ENCODE results near the gene RNF207. TPM values are rescaled to one million over a fixed set of nuclear protein-coding genes. Genes with fewer than 3 reads are reported as not detected.
A peak's percentile ranks its signal among the peaks of the same experiment; 100 is the strongest.
"Not testable (repeated sequence)": the region's sequence is repeated elsewhere in the genome, so short reads cannot be mapped to it uniquely, and the experiment has no call there.

The RNF207 gene
- total RNA-seq, 1 experiment from 2014 or later: 7.8 TPM

GRCh38 chr1:6209661-6210580 lies 4.0 kb downstream of the RNF207 start:
- H3K27me3 ChIP-seq: no peaks in the 10 kb centered on the region
- DNase-seq: peak; percentile 37
- H3K36me3 ChIP-seq: peaks cover 30% of the 10 kb centered on the region
- no peaks in the 10 kb centered on the region for H3K9me3 ChIP-seq
- peak overlapping the region; percentile 76 for H3K4me3 ChIP-seq

GRCh38 chr1:6210591-6211355 lies 4.9 kb downstream of the RNF207 start:
- DNase-seq: no peak
- Histone ChIP-seq H3K4me3 (no peak overlapping the region; the same call in 1 of the 2 replicates), H3K9me3 (no peaks in the 10 kb centered on the region), H3K36me3 (peaks cover 32% of the 10 kb centered on the region), H3K27me3 (no peaks in the 10 kb centered on the region)

- no peak for DNase-seq
- H3K4me3 ChIP-seq: no peak overlapping the region
Measured at GRCh38 chr1:6211731-6212130, 5.8 kb downstream of the RNF207 start.

GRCh38 chr1:6212193-6212959 lies 6.5 kb downstream of the RNF207 start:
- H3K9me3 ChIP-seq: no peaks in the 10 kb centered on the region
- H3K36me3 ChIP-seq: peaks cover 35% of the 10 kb centered on the region
- H3K27me3 ChIP-seq: no peaks in the 10 kb centered on the region
- H3K4me3 ChIP-seq: no peak overlapping the region
- no peak for DNase-seq

More at GRCh38 chr1:6211731-6212130, 5.8 kb downstream of the RNF207 start:
- peaks cover 32% of the 10 kb centered on the region for H3K36me3 ChIP-seq
- no peaks in the 10 kb centered on the region for H3K27me3 ChIP-seq
- no peaks in the 10 kb centered on the region for H3K9me3 ChIP-seq

- no peak overlapping the region for H3K4me3 ChIP-seq
- H3K36me3 ChIP-seq: peaks cover 20% of the 10 kb centered on the region
- no peak for DNase-seq
- H3K9me3 ChIP-seq: no peaks in the 10 kb centered on the region
- H3K27me3 ChIP-seq: no peaks in the 10 kb centered on the region
Measured at GRCh38 chr1:6218375-6219164, 12.7 kb downstream of the RNF207 start.

- H3K27me3 ChIP-seq, H3K9me3 ChIP-seq, H3K4me3 ChIP-seq, DNase-seq: not testable (repeated sequence)
- H3K36me3 ChIP-seq: peaks cover 28% of the 10 kb centered on the region
Measured at GRCh38 chr1:6219641-6220040, 13.7 kb downstream of the RNF207 start.

- H3K9me3 ChIP-seq: no peaks in the 10 kb centered on the region
- peaks cover 32% of the 10 kb centered on the region for H3K36me3 ChIP-seq
- no peaks in the 10 kb centered on the region for H3K27me3 ChIP-seq
- no peak for DNase-seq
- H3K4me3 ChIP-seq: no peak overlapping the region
Measured at GRCh38 chr1:6220236-6220635, 14.3 kb downstream of the RNF207 start.

- Histone ChIP-seq H3K4me3 (no peak overlapping the region), H3K36me3 (peaks cover 37% of the 10 kb centered on the region), H3K9me3 (no peaks in the 10 kb centered on the region), H3K27me3 (no peaks in the 10 kb centered on the region)
- DNase-seq: no peak
Measured at GRCh38 chr1:6221210-6221784, 15.4 kb downstream of the RNF207 start.

GRCh38 chr1:6222636-6223035 lies 16.7 kb downstream of the RNF207 start:
- no peaks in the 10 kb centered on the region for H3K27me3 ChIP-seq
- H3K9me3 ChIP-seq: no peaks in the 10 kb centered on the region
- H3K36me3 ChIP-seq: peaks cover 45% of the 10 kb centered on the region
- DNase-seq: peak; percentile 60
- H3K4me3 ChIP-seq: no peak overlapping the region

GRCh38 chr1:6223617-6224016 lies 17.7 kb downstream of the RNF207 start:
- H3K9me3 ChIP-seq: no peaks in the 10 kb centered on the region
- peaks cover 38% of the 10 kb centered on the region for H3K36me3 ChIP-seq
- no peaks in the 10 kb centered on the region for H3K27me3 ChIP-seq
- no peak for DNase-seq
- no peak overlapping the region for H3K4me3 ChIP-seq

- Histone ChIP-seq H3K36me3 (peaks cover 39% of the 10 kb centered on the region), H3K4me3 (no peak overlapping the region), H3K9me3 (no peaks in the 10 kb centered on the region), H3K27me3 (no peaks in the 10 kb centered on the region)
- no peak for DNase-seq
Measured at GRCh38 chr1:6224718-6225117, 18.8 kb downstream of the RNF207 start.

- H3K9me3 ChIP-seq: no peaks in the 10 kb centered on the region
- H3K27me3 ChIP-seq: no peaks in the 10 kb centered on the region
- DNase-seq: no peak
- H3K36me3 ChIP-seq: peaks cover 39% of the 10 kb centered on the region
- no peak overlapping the region for H3K4me3 ChIP-seq
Measured at GRCh38 chr1:6225651-6226050, 19.7 kb downstream of the RNF207 start.

GRCh38 chr1:6233376-6233775 lies 27.5 kb downstream of the RNF207 start:
- Histone ChIP-seq H3K27me3 (no peaks in the 10 kb centered on the region), H3K9me3 (no peaks in the 10 kb centered on the region), H3K36me3 (peaks cover 30% of the 10 kb centered on the region), H3K4me3 (no peak overlapping the region)
- no peak for DNase-seq

GRCh38 chr1:6234502-6235295 lies 28.8 kb downstream of the RNF207 start:
- H3K4me3 ChIP-seq: peak overlapping the region; percentile 77
- H3K27me3 ChIP-seq: no peaks in the 10 kb centered on the region
- peak; percentile 29 for DNase-seq
- H3K9me3 ChIP-seq: no peaks in the 10 kb centered on the region
- H3K36me3 ChIP-seq: peaks cover 27% of the 10 kb centered on the region

GRCh38 chr1:6235296-6235677 lies 29.4 kb downstream of the RNF207 start:
- Histone ChIP-seq H3K27me3 (no peaks in the 10 kb centered on the region), H3K9me3 (no peaks in the 10 kb centered on the region), H3K4me3 (peak overlapping the region; percentile 77), H3K36me3 (peaks cover 27% of the 10 kb centered on the region)
- no peak for DNase-seq
